SK-N-SH (cell line): ENCODE results near the gene ANKRD31. TPM values are rescaled to one million over a fixed set of nuclear protein-coding genes. Genes with fewer than 3 reads are reported as not detected.

Source experiments
- CTCF ChIA-PET: fragments of 300-600, 350-600 bp; formaldehyde crosslinking; extraction: SDS; loops from one replicate; lab custom pipeline; 2021; lab: Yijun Ruan, JAX
- POLR2A ChIA-PET: fragments of 350-600 bp; sonication (Branson Sonifier 250); formaldehyde crosslinking; extraction: SDS; loops from one replicate; lab custom pipeline; 2020; ENCODE audit warnings: antibody characterized with exemption, inconsistent platforms; lab: Yijun Ruan, JAX
- DNase-seq: peaks from one replicate; pipeline ENCODE4 v3.0.0; 2012
- H2AFZ ChIP-seq: fragments of 200-600 bp; sonication (generic); 2 replicates; pipeline ENCODE4 v1.8.1; 2016; ENCODE audit warnings: antibody characterized with exemption, mild to moderate bottlenecking, low read depth
- H3F3A ChIP-seq: fragments of 200-600 bp; sonication (generic); replicated peaks from 2 replicates; pipeline ENCODE3; 2016; ENCODE audit warnings: antibody characterized with exemption, mild to moderate bottlenecking; ENCODE audit not compliant: insufficient read depth
- H3K27ac ChIP-seq, 2 experiments: fragments of 200-500 bp in 1 of 2; fragments of 200-600 bp in 1 of 2; sonication (Bioruptor generic) in 1 of 2; sonication (generic), shearing (Covaris generic) in 1 of 2; 2 replicates each; pipeline versions ENCODE4 v1.5.1 to v1.6.1; 2014 to 2016; ENCODE audit warnings: low read depth in 2 of 2, inconsistent platforms in 1 of 2, low read length in 1 of 2, mild to moderate bottlenecking in 1 of 2, mixed read lengths in 1 of 2
- H3K27me3 ChIP-seq: fragments of 200-600 bp; sonication (generic), shearing (Covaris generic); 2 replicates; pipeline ENCODE4 v1.6.1; 2016; ENCODE audit warnings: mixed run types; ENCODE audit not compliant: insufficient read depth
- H3K36me3 ChIP-seq, 2 experiments: fragments of 200-500 bp in 1 of 2; fragments of 200-600 bp in 1 of 2; sonication (Bioruptor generic) in 1 of 2; sonication (generic) in 1 of 2; replicated peaks in 1 of 2; 2 replicates each; pipeline versions ENCODE3 to v1.5.1; 2014 to 2016; ENCODE audit warnings: low read length in 1 of 2, mild to moderate bottlenecking in 1 of 2; ENCODE audit not compliant: insufficient read depth in 2 of 2, control insufficient read depth in 1 of 2
- H3K4me1 ChIP-seq, 2 experiments: fragments of 200-500 bp in 1 of 2; fragments of 200-600 bp in 1 of 2; sonication (Bioruptor generic) in 1 of 2; sonication (generic), shearing (Covaris generic) in 1 of 2; 2 replicates each; pipeline versions ENCODE4 v1.5.1 to v1.6.1; 2014 to 2016; ENCODE audit warnings: low read depth in 1 of 2, low read length in 1 of 2, mixed run types in 1 of 2; ENCODE audit not compliant: insufficient read depth in 2 of 2, control insufficient read depth in 1 of 2
- H3K4me2 ChIP-seq: fragments of 200-600 bp; sonication (generic), shearing (Covaris generic); 2 replicates; pipeline ENCODE4 v1.6.1; 2017; ENCODE audit warnings: mixed run types
- H3K4me3 ChIP-seq, 2 experiments: fragments of 200-500 bp in 1 of 2; fragments of 200-600 bp in 1 of 2; sonication (Bioruptor generic) in 1 of 2; sonication (generic), shearing (Covaris generic) in 1 of 2; 2 replicates each; pipeline versions ENCODE4 v1.5.1 to v1.8.1; 2014 to 2016; ENCODE audit warnings: low read depth in 2 of 2, inconsistent platforms in 1 of 2, low read length in 1 of 2, mild to moderate bottlenecking in 1 of 2, mixed read lengths in 1 of 2, moderate library complexity in 1 of 2
- H3K79me2 ChIP-seq: fragments of 200-600 bp; sonication (generic); 2 replicates; pipeline ENCODE4 v1.8.1; 2017; ENCODE audit warnings: mild to moderate bottlenecking; ENCODE audit not compliant: insufficient read depth
- H3K9ac ChIP-seq: fragments of 200-600 bp; sonication (generic); 2 replicates; pipeline ENCODE4 v1.6.1; 2017; ENCODE audit warnings: mixed run types
- H3K9me2 ChIP-seq: fragments of 200-600 bp; sonication (generic); 2 replicates; pipeline ENCODE4 v1.6.1; 2017; ENCODE audit warnings: mixed run types
- H3K9me3 ChIP-seq: fragments of 200-600 bp; sonication (generic); 2 replicates; pipeline ENCODE4 v1.6.1; 2017; ENCODE audit warnings: mixed run types, mild to moderate bottlenecking, moderate library complexity
- H4K20me1 ChIP-seq: fragments of 200-600 bp; sonication (generic); 2 replicates; pipeline ENCODE4 v1.6.1; 2017; ENCODE audit warnings: mild to moderate bottlenecking, mixed run types; ENCODE audit not compliant: insufficient read depth
- CHD2 ChIP-seq: fragments of 150-350 bp; IDR thresholded peaks from 2 replicates; pipeline ENCODE4 v1.6.1; 2018; ENCODE audit warnings: low read length; ENCODE audit not compliant: partially characterized antibody
- ELF1 ChIP-seq: IDR thresholded peaks from 2 replicates; pipeline ENCODE4 v1.4.0; 2012
- EP300 ChIP-seq, 2 experiments: IDR thresholded peaks; 2 replicates each; pipeline versions ENCODE4 v1.4.0 to v1.6.1; 2012; ENCODE audit warnings: borderline replicate concordance in 1 of 2, low read depth in 1 of 2, low read length in 1 of 2
- EZH2phosphoT487 ChIP-seq: fragments of 200-600 bp; sonication (generic); IDR thresholded peaks from 2 replicates; pipeline ENCODE4 v1.6.1; 2017; ENCODE audit warnings: low read depth, mixed run types, mild to moderate bottlenecking, antibody characterized with exemption, moderate library complexity, borderline replicate concordance
- GABPA ChIP-seq: IDR thresholded peaks from 2 replicates; pipeline ENCODE4 v1.4.0; 2012; ENCODE audit warnings: low read depth, mild to moderate bottlenecking
- GATA2 ChIP-seq: sonication (generic); formaldehyde crosslinking; IDR thresholded peaks from 2 replicates; pipeline ENCODE4 v1.5.0; 2020; ENCODE audit warnings: mild to moderate bottlenecking, missing genetic modification reagents
- JUND ChIP-seq: IDR thresholded peaks from 2 replicates; pipeline ENCODE4 v1.4.0; 2012
- MEF2A ChIP-seq: IDR thresholded peaks from 2 replicates; pipeline ENCODE4 v1.4.0; 2012; ENCODE audit warnings: low read depth, borderline replicate concordance
- MXI1 ChIP-seq: IDR thresholded peaks from 2 replicates; pipeline ENCODE4 v1.6.1; 2012; ENCODE audit warnings: mild to moderate bottlenecking, low read depth, low read length, improper control_type of control experiment
- NRF1 ChIP-seq: IDR thresholded peaks from 2 replicates; pipeline ENCODE4 v1.6.1; 2012; ENCODE audit warnings: low read depth, mild to moderate bottlenecking, low read length
- POLR2AphosphoS5 ChIP-seq: IDR thresholded peaks from 2 replicates; pipeline ENCODE4 v1.6.1; 2012; ENCODE audit warnings: low read depth, low read length
- RAD21 ChIP-seq: IDR thresholded peaks from 2 replicates; pipeline ENCODE4 v1.6.1; 2012; ENCODE audit warnings: mild to moderate bottlenecking, low read length
- SMC3 ChIP-seq: IDR thresholded peaks from 2 replicates; pipeline ENCODE4 v1.6.1; 2012; ENCODE audit warnings: low read depth, low read length, improper control_type of control experiment
- TCF12 ChIP-seq: IDR thresholded peaks from 2 replicates; pipeline ENCODE4 v1.4.0; 2012
- TEAD4 ChIP-seq: IDR thresholded peaks from 2 replicates; pipeline ENCODE4 v1.4.0; 2012; ENCODE audit warnings: mild to moderate bottlenecking, borderline replicate concordance; ENCODE audit not compliant: insufficient read depth
- YY1 ChIP-seq: IDR thresholded peaks from 2 replicates; pipeline ENCODE4 v1.4.0; 2012; ENCODE audit warnings: low read depth, mild to moderate bottlenecking
- WGBS: methylation state at CpG from one replicate; pipeline ENCODE4 v1.1.6; 2017; ENCODE audit warnings: low lambda C conversion rate; 5-methylcytosine and 5-hydroxymethylcytosine counted together
- polyA plus RNA-seq, 3 experiments: library from polyadenylated mRNA; depleted of rRNA; stranded (reverse); fragments of >200 nt; gene quantifications; 2 replicates each; pipeline ENCODE4 v1.2.3, GENCODE V29; 2012
- TF ChIP-seq, protein P1 (sequence below): IDR thresholded peaks from 2 replicates; pipeline ENCODE4 v1.4.0; 2012; ENCODE audit warnings: low read depth
- TF ChIP-seq, protein P2 (sequence below): fragments of 200-600 bp; sonication (generic); IDR thresholded peaks from 2 replicates; pipeline ENCODE4 v1.6.1; 2017; ENCODE audit warnings: antibody characterized with exemption, mild to moderate bottlenecking, moderate library complexity
- TF ChIP-seq, protein P3 (sequence below): fragments of 150-350 bp; IDR thresholded peaks from 2 replicates; pipeline ENCODE4 v1.6.1; 2017; ENCODE audit warnings: antibody characterized with exemption, low read length, low read depth, borderline replicate concordance
- TF ChIP-seq, protein P4 (sequence below): IDR thresholded peaks from 2 replicates; pipeline ENCODE4 v1.4.0; 2012; ENCODE audit warnings: low read depth, borderline replicate concordance
- TF ChIP-seq, protein P5 (sequence below): IDR thresholded peaks from 2 replicates; pipeline ENCODE4 v1.4.0; 2012; ENCODE audit warnings: low read depth, borderline replicate concordance

Gene ANKRD31
- polyA plus RNA-seq, 1 of the 3 experiments (the other 2 are of a cell fraction): 0.05 TPM

DNA sequence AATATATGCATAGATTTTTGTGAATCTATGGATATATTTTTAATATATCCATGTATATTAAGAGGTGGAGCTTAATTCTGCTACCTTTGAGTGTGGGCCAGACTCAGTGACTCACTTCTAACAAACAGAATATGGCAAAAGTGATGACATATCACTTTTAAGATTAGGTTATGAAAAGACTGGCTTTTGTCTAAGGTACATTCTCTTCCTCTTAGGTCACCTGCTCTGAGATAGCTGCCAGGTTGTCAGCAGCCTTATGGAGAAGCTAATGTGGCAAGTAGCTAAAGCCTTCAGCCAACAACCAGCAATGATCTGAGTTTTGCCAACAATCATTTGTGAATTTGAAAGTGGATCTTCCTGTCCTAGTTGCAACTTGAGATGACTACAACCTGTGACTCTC is 83.8 kb downstream of the ANKRD31 start:
- H3K79me2 ChIP-seq: no peaks in the 10 kb centered on the region
- no peak overlapping the region for H3K4me3 ChIP-seq
- TF ChIP-seq EP300 (IDR thresholded peaks at IDR 0.05; ENCODE audit: borderline replicate concordance in 1 of 2, low read depth in 1 of 2, low read length in 1 of 2): no peak
- no peak for TF ChIP-seq SMC3
- no peak for TF ChIP-seq GABPA
- TF ChIP-seq TEAD4: no peak
- TF ChIP-seq, protein P1, sequence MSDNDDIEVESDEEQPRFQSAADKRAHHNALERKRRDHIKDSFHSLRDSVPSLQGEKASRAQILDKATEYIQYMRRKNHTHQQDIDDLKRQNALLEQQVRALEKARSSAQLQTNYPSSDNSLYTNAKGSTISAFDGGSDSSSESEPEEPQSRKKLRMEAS: no peak
- TF ChIP-seq, protein P2, sequence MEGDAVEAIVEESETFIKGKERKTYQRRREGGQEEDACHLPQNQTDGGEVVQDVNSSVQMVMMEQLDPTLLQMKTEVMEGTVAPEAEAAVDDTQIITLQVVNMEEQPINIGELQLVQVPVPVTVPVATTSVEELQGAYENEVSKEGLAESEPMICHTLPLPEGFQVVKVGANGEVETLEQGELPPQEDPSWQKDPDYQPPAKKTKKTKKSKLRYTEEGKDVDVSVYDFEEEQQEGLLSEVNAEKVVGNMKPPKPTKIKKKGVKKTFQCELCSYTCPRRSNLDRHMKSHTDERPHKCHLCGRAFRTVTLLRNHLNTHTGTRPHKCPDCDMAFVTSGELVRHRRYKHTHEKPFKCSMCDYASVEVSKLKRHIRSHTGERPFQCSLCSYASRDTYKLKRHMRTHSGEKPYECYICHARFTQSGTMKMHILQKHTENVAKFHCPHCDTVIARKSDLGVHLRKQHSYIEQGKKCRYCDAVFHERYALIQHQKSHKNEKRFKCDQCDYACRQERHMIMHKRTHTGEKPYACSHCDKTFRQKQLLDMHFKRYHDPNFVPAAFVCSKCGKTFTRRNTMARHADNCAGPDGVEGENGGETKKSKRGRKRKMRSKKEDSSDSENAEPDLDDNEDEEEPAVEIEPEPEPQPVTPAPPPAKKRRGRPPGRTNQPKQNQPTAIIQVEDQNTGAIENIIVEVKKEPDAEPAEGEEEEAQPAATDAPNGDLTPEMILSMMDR: no peak
- no peak for TF ChIP-seq MEF2A
- TF ChIP-seq, protein P3, sequence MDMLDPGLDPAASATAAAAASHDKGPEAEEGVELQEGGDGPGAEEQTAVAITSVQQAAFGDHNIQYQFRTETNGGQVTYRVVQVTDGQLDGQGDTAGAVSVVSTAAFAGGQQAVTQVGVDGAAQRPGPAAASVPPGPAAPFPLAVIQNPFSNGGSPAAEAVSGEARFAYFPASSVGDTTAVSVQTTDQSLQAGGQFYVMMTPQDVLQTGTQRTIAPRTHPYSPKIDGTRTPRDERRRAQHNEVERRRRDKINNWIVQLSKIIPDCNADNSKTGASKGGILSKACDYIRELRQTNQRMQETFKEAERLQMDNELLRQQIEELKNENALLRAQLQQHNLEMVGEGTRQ: no peak
- TF ChIP-seq JUND: no peak
- H3K27me3 ChIP-seq: no peaks in the 10 kb centered on the region
- no peak for DNase-seq
- no peaks in the 10 kb centered on the region for H3K4me1 ChIP-seq
- CTCF ChIA-PET: interaction anchor here (0.6 kb wide), 1 partner anchor 81 kb away, joined by 4 read pairs; no protein-coding TSS in a partner anchor
- H3K9me3 ChIP-seq: no peaks in the 10 kb centered on the region
- no peak overlapping the region for H3K27ac ChIP-seq
- H3F3A ChIP-seq: no peaks in the 10 kb centered on the region
- H4K20me1 ChIP-seq: no peaks in the 10 kb centered on the region
- H3K9ac ChIP-seq: no peak overlapping the region
- no peak overlapping the region for H3K4me2 ChIP-seq
- no peaks in the 10 kb centered on the region for H3K9me2 ChIP-seq
- POLR2A ChIA-PET: no interaction called here
- no peak overlapping the region for H2AFZ ChIP-seq
- H3K36me3 ChIP-seq: no peaks in the 10 kb centered on the region

GRCh38 chr5:75148051-75148450 is 88.6 kb downstream of the ANKRD31 start:
- Histone ChIP-seq H3K9ac (no peak overlapping the region), H3K27ac (no peak overlapping the region), H3K9me3 (no peaks in the 10 kb centered on the region), H3K4me2 (no peak overlapping the region), H3K4me3 (no peak overlapping the region), H3K79me2 (no peaks in the 10 kb centered on the region), H3K27me3 (no peaks in the 10 kb centered on the region), H3K9me2 (no peaks in the 10 kb centered on the region), H3K36me3 (no peaks in the 10 kb centered on the region), H4K20me1 (no peaks in the 10 kb centered on the region), H3F3A (no peaks in the 10 kb centered on the region), H3K4me1 (no peaks in the 10 kb centered on the region), H2AFZ (no peak overlapping the region)
- DNase-seq: no peak
- POLR2A ChIA-PET: no interaction called here
- CTCF ChIA-PET: no interaction called here
- WGBS: 38% methylated on average over 2 of the region's 2 CpGs
- no peak for TF ChIP-seq ELF1
- TF ChIP-seq TCF12: no peak
- no peak for TF ChIP-seq YY1
- TF ChIP-seq MXI1: no peak
- no peak for TF ChIP-seq CHD2
- no peak for TF ChIP-seq GABPA
- TF ChIP-seq RAD21: no peak
- TF ChIP-seq, protein P4, sequence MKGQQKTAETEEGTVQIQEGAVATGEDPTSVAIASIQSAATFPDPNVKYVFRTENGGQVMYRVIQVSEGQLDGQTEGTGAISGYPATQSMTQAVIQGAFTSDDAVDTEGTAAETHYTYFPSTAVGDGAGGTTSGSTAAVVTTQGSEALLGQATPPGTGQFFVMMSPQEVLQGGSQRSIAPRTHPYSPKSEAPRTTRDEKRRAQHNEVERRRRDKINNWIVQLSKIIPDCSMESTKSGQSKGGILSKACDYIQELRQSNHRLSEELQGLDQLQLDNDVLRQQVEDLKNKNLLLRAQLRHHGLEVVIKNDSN: no peak
- TF ChIP-seq POLR2AphosphoS5: no peak
- TF ChIP-seq, protein P2: no peak
- TF ChIP-seq, protein P5, sequence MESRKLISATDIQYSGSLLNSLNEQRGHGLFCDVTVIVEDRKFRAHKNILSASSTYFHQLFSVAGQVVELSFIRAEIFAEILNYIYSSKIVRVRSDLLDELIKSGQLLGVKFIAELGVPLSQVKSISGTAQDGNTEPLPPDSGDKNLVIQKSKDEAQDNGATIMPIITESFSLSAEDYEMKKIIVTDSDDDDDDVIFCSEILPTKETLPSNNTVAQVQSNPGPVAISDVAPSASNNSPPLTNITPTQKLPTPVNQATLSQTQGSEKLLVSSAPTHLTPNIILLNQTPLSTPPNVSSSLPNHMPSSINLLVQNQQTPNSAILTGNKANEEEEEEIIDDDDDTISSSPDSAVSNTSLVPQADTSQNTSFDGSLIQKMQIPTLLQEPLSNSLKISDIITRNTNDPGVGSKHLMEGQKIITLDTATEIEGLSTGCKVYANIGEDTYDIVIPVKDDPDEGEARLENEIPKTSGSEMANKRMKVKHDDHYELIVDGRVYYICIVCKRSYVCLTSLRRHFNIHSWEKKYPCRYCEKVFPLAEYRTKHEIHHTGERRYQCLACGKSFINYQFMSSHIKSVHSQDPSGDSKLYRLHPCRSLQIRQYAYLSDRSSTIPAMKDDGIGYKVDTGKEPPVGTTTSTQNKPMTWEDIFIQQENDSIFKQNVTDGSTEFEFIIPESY: no peak
- TF ChIP-seq, protein P1: no peak
- no peak for TF ChIP-seq NRF1
- TF ChIP-seq MEF2A: no peak
- no peak for TF ChIP-seq EZH2phosphoT487
- no peak for TF ChIP-seq GATA2
